Measurements from ENCODE around the gene BCL2.

BCL2 gene

GRCh38 chr18:63311118-63312018 is 8.2 kb downstream of the BCL2 start:
- peaks cover 9 to 33% (median 20%) of the 10 kb centered on the region in 4 experiments for H3K4me1 ChIP-seq (ENCODE audit: control extremely low read depth in 1 of 4, control insufficient read depth in 4 of 4, insufficient read depth in 4 of 4, low read length in 3 of 4)
- DNase-seq = peak in 2 of 3 donors; percentile 37 to 47
- H3K9me3 ChIP-seq (ENCODE audit: control extremely low read depth in 1 of 5, control insufficient read depth in 4 of 5, insufficient read depth in 2 of 5, low read depth in 1 of 5, low read length in 4 of 5) = no peaks in the 10 kb centered on the region
- no peak overlapping the region for H3K27ac ChIP-seq (ENCODE audit: insufficient read depth in 1 of 2, low read depth in 1 of 2, low read length in 2 of 2, poor library complexity in 1 of 2, severe bottlenecking in 2 of 2)
- peaks cover 0 to 11% (median 0%) of the 10 kb centered on the region in 4 experiments for H3K36me3 ChIP-seq (ENCODE audit: control insufficient read depth in 4 of 4, insufficient read depth in 4 of 4, low read length in 3 of 4)
- ChIA-PET POLR2A (no interaction called here), CTCF (interaction anchor here (0.9 to 1.3 kb wide), 4 partner anchors 19 to 178 kb away, joined by 3 to 4 read pairs (median 3); no protein-coding TSS in a partner anchor)
- H3K4me3 ChIP-seq (ENCODE audit: control insufficient read depth in 1 of 7, extremely low read depth in 1 of 7, insufficient read depth in 4 of 7, low read depth in 2 of 7, low read length in 6 of 7) = no peak overlapping the region
- WGBS (ENCODE audit: insufficient coverage) = 76% methylated on average over 6 of the region's 8 CpGs
- no peaks in the 10 kb centered on the region for H3K27me3 ChIP-seq (replicated peaks in 2 of 5; ENCODE audit: control insufficient read depth in 4 of 5, insufficient read depth in 5 of 5, low read length in 4 of 5)

- Histone ChIP-seq H3K36me3 (ENCODE audit: control insufficient read depth in 4 of 4, insufficient read depth in 4 of 4, low read length in 3 of 4) (peaks cover 0 to 20% (median 1%) of the 10 kb centered on the region in 4 experiments), H3K4me1 (ENCODE audit: control extremely low read depth in 1 of 4, control insufficient read depth in 4 of 4, insufficient read depth in 4 of 4, low read length in 3 of 4) (peaks cover 3 to 14% (median 9%) of the 10 kb centered on the region in 4 experiments), H3K9me3 (ENCODE audit: control extremely low read depth in 1 of 5, control insufficient read depth in 4 of 5, insufficient read depth in 2 of 5, low read depth in 1 of 5, low read length in 4 of 5) (no peaks in the 10 kb centered on the region), H3K27me3 (replicated peaks in 2 of 5; ENCODE audit: control insufficient read depth in 4 of 5, insufficient read depth in 5 of 5, low read length in 4 of 5) (no peaks in the 10 kb centered on the region), H3K27ac (ENCODE audit: insufficient read depth in 1 of 2, low read depth in 1 of 2, low read length in 2 of 2, poor library complexity in 1 of 2, severe bottlenecking in 2 of 2) (no peak overlapping the region), H3K4me3 (ENCODE audit: control insufficient read depth in 1 of 7, extremely low read depth in 1 of 7, insufficient read depth in 4 of 7, low read depth in 2 of 7, low read length in 6 of 7) (no peak overlapping the region)
- no peak for DNase-seq
- ChIA-PET CTCF (no interaction called here), POLR2A (no interaction called here)
- 100% methylated on average over 5 of the region's 5 CpGs for WGBS (ENCODE audit: insufficient coverage)
These were observed 10.1 kb downstream of the BCL2 start for GRCh38 chr18:63309422-63309821.

DNA sequence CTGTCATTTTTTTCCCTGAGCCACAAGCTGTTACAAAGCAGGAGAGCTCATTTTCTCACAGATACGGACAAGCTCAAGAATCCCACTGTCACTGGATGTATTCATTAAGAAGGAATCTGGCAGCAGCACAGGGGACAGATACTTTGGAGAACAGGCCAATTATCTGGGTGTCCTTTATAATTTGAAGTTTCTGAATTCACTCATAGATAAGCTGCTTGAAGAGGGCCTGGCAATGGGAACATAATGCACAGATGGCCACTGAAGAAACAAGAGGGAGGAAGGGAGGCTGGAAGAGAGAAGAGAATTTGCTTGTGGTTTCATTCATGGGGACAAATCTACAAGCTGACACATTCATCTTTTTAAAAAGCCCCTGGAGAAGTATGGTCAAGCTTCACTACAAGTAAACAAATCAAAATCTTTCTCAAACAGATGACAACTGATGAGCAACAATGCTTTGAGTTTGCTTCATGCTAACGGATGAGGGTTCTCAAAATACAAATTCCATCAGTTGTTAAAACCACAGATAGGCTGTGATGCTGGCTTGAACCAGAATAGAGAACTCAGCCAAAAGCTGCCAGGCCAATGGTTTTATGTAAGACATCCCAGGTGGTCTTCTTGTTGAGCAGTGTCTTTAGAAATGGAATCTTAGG is 11.9 kb downstream of the BCL2 start:
- Histone ChIP-seq H3K27ac (ENCODE audit: insufficient read depth in 1 of 2, low read depth in 1 of 2, low read length in 2 of 2, poor library complexity in 1 of 2, severe bottlenecking in 2 of 2) (no peak overlapping the region), H3K36me3 (ENCODE audit: control insufficient read depth in 4 of 4, insufficient read depth in 4 of 4, low read length in 3 of 4) (peaks cover 0 to 24% (median 1%) of the 10 kb centered on the region in 4 experiments), H3K4me3 (ENCODE audit: control insufficient read depth in 1 of 7, extremely low read depth in 1 of 7, insufficient read depth in 4 of 7, low read depth in 2 of 7, low read length in 6 of 7) (no peak overlapping the region), H3K9me3 (ENCODE audit: control extremely low read depth in 1 of 5, control insufficient read depth in 4 of 5, insufficient read depth in 2 of 5, low read depth in 1 of 5, low read length in 4 of 5) (no peaks in the 10 kb centered on the region), H3K4me1 (ENCODE audit: control extremely low read depth in 1 of 4, control insufficient read depth in 4 of 4, insufficient read depth in 4 of 4, low read length in 3 of 4) (peaks cover 0 to 18% (median 5%) of the 10 kb centered on the region in 4 experiments), H3K27me3 (replicated peaks in 2 of 5; ENCODE audit: control insufficient read depth in 4 of 5, insufficient read depth in 5 of 5, low read length in 4 of 5) (no peaks in the 10 kb centered on the region)
- WGBS (ENCODE audit: insufficient coverage) = 93% methylated on average over 2 of the region's 2 CpGs
- DNase-seq = no peak
- ChIA-PET POLR2A (no interaction called here), CTCF (interaction anchor here (1.3 to 1.6 kb wide), 3 partner anchors 19 to 292 kb away, joined by 3 to 4 read pairs (median 4); no protein-coding TSS in a partner anchor)

DNA sequence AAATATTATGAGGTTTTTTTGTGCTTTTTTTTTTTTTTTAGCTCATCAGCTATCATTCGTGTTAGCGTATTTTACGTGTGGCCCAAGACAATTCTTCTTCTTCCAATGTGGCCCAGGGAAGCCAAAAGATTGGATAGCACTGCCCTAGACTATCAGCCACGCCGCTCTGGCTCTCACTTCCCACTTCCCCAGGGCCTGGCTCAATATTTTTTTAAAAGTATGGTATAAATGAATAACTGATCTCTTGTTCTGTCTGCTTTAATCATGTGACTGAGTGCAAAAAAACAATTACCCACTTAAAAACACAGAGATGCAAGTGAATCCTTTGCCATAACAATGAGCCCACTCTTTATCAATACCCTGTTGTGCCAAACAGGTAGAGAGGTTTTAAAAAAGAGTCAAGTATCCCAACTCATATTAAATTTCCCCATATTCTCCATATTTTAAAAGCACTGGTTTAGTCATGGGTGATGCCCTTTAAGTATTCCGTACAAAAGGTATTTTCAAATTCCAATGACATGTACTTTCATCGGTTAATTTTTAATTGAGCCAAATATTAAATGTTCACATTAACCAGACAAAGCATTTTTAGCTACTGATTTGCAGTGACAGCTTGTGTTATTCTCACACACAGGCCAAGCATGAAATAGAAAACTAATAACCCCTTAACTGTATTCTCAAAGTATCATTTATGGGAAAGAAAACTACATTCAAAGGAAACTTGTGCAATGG is 12.6 kb downstream of the BCL2 start:
- WGBS (ENCODE audit: insufficient coverage) = 100% methylated on average over 2 of the region's 7 CpGs
- POLR2A ChIA-PET = no interaction called here
- CTCF ChIA-PET = interaction anchor here (1.0 to 1.7 kb wide), 6 partner anchors 8 to 291 kb away, joined by 3 to 6 read pairs (median 4); no protein-coding TSS in a partner anchor
- no peaks in the 10 kb centered on the region for H3K27me3 ChIP-seq (replicated peaks in 2 of 5; ENCODE audit: control insufficient read depth in 4 of 5, insufficient read depth in 5 of 5, low read length in 4 of 5)
- peaks cover 0 to 25% (median 1%) of the 10 kb centered on the region in 4 experiments for H3K36me3 ChIP-seq (ENCODE audit: control insufficient read depth in 4 of 4, insufficient read depth in 4 of 4, low read length in 3 of 4)
- H3K9me3 ChIP-seq (ENCODE audit: control extremely low read depth in 1 of 5, control insufficient read depth in 4 of 5, insufficient read depth in 2 of 5, low read depth in 1 of 5, low read length in 4 of 5) = no peaks in the 10 kb centered on the region
- no peak for DNase-seq
- H3K4me3 ChIP-seq (ENCODE audit: control insufficient read depth in 1 of 7, extremely low read depth in 1 of 7, insufficient read depth in 4 of 7, low read depth in 2 of 7, low read length in 6 of 7) = no peak overlapping the region
- H3K4me1 ChIP-seq (ENCODE audit: control extremely low read depth in 1 of 4, control insufficient read depth in 4 of 4, insufficient read depth in 4 of 4, low read length in 3 of 4) = peaks cover 0 to 18% (median 7%) of the 10 kb centered on the region in 4 experiments
- H3K27ac ChIP-seq (ENCODE audit: insufficient read depth in 1 of 2, low read depth in 1 of 2, low read length in 2 of 2, poor library complexity in 1 of 2, severe bottlenecking in 2 of 2) = no peak overlapping the region

GRCh38 chr18:63306249-63306648 is 13.3 kb downstream of the BCL2 start:
- DNase-seq = no peak
- Histone ChIP-seq H3K27ac (ENCODE audit: insufficient read depth in 1 of 2, low read depth in 1 of 2, low read length in 2 of 2, poor library complexity in 1 of 2, severe bottlenecking in 2 of 2) (no peak overlapping the region), H3K36me3 (ENCODE audit: control insufficient read depth in 4 of 4, insufficient read depth in 4 of 4, low read length in 3 of 4) (peaks cover 0 to 31% (median 1%) of the 10 kb centered on the region in 4 experiments), H3K27me3 (replicated peaks in 2 of 5; ENCODE audit: control insufficient read depth in 4 of 5, insufficient read depth in 5 of 5, low read length in 4 of 5) (no peaks in the 10 kb centered on the region), H3K4me1 (ENCODE audit: control extremely low read depth in 1 of 4, control insufficient read depth in 4 of 4, insufficient read depth in 4 of 4, low read length in 3 of 4) (peaks cover 0 to 16% (median 5%) of the 10 kb centered on the region in 4 experiments), H3K9me3 (ENCODE audit: control extremely low read depth in 1 of 5, control insufficient read depth in 4 of 5, insufficient read depth in 2 of 5, low read depth in 1 of 5, low read length in 4 of 5) (no peaks in the 10 kb centered on the region), H3K4me3 (ENCODE audit: control insufficient read depth in 1 of 7, extremely low read depth in 1 of 7, insufficient read depth in 4 of 7, low read depth in 2 of 7, low read length in 6 of 7) (no peak overlapping the region)
- 94% methylated on average over 6 of the region's 6 CpGs for WGBS (ENCODE audit: insufficient coverage)
- ChIA-PET CTCF (interaction anchor here (0.6 to 1.7 kb wide), 5 partner anchors 9 to 290 kb away, joined by 3 to 6 read pairs (median 4); no protein-coding TSS in a partner anchor), POLR2A (no interaction called here)

DNA sequence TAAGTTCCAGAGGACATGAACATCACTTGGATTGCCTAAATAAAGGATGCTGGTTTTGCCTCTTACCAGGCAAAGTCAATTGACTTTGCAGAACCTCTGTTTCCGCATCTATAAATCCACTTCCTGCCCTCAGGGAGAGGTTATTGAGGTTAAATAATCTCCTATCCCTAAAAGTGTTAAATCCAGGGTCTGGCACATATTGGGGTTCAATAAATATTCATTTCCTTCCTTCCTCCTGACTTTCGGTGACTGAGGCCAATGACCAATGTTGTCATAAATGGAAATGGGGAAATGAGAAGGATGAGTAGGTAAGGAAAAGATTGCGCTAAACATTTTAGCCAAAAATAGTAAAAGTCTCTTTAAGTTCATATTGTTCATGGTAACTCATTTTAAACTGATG is 16.0 kb downstream of the BCL2 start:
- Histone ChIP-seq H3K27ac (ENCODE audit: insufficient read depth in 1 of 2, low read depth in 1 of 2, low read length in 2 of 2, poor library complexity in 1 of 2, severe bottlenecking in 2 of 2) (no peak overlapping the region), H3K4me3 (ENCODE audit: control insufficient read depth in 1 of 7, extremely low read depth in 1 of 7, insufficient read depth in 4 of 7, low read depth in 2 of 7, low read length in 6 of 7) (no peak overlapping the region), H3K9me3 (ENCODE audit: control extremely low read depth in 1 of 5, control insufficient read depth in 4 of 5, insufficient read depth in 2 of 5, low read depth in 1 of 5, low read length in 4 of 5) (no peaks in the 10 kb centered on the region), H3K4me1 (ENCODE audit: control extremely low read depth in 1 of 4, control insufficient read depth in 4 of 4, insufficient read depth in 4 of 4, low read length in 3 of 4) (peaks cover 0 to 32% (median 8%) of the 10 kb centered on the region in 4 experiments), H3K27me3 (replicated peaks in 2 of 5; ENCODE audit: control insufficient read depth in 4 of 5, insufficient read depth in 5 of 5, low read length in 4 of 5) (no peaks in the 10 kb centered on the region), H3K36me3 (ENCODE audit: control insufficient read depth in 4 of 4, insufficient read depth in 4 of 4, low read length in 3 of 4) (peaks cover 0 to 26% (median 2%) of the 10 kb centered on the region in 4 experiments)
- CTCF ChIA-PET = no interaction called here
- POLR2A ChIA-PET = no interaction called here
- peak in 1 of 3 donors; percentile 12 for DNase-seq
- WGBS (ENCODE audit: insufficient coverage) = no CpG with 5 or more reads among the region's 3 CpGs

Data from common myeloid progenitor, CD34-positive (primary cell).